ENCODE measurements around the gene TMEM59.

TMEM59 gene

DNA sequence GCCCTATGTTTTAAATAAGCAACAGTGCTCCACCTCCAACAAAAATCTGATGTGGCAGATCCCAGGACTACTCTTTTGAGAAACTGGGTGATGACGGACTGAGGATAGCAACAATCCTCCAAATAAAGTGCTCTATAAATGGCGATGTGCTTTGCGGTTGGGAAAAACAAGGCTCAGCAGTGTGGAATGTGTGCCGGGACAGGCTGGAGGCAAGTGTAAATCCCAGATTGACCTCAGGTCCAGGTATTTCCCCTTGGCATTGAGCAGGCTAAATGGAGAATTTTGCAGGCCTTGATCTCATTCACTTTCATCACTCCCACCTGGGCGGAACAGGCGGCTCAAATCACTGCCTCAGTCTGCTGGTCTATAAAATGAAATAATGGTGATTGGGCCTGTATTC, 71.8 kb downstream of the TMEM59 start:
- no peak for DNase-seq

DNA sequence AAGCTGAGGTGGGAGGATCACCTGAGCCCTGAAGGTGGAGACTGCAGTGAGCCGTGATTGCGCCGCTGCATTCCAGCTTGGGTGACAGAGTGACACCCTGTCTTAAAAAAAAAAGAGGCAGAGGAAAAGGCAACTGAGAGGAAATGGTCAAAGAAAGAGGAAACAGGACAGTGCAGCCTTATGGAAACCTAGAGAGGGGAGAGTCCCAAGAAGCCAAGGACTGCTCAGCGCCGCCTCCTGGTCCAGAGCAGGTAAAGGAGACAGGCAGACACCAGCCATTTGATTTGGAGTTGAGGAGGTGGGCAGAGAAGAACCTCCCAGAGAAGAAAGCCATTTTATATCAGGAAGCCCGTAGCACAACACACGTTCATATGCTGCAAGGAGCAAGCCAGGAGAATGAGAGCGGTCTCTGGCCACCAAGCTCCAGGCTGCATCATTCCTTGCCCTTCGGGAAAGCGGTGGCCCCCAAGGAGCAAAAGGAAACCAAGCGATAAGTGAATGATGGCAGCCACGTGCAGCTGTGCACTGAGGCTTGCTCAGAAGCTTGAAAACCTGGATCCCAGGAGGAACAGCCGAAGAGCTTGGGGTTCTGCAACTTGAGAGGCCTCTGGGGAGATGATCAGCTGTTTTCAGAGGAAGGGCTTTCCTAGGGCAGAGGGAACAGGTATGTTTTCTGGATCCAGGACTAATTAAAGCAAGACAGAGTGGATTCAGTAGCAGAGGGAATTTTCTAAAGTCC, 73.1 kb downstream of the TMEM59 start:
- DNase-seq = no peak

Data from stimulated activated CD4-positive, alpha-beta T cell treated with anti-CD3 and anti-CD28 coated beads, Interleukin-4, amount 100 ng/mL, for 1 hour (primary cell).